Measurements from ENCODE around the gene POLR3C. TPM values are rescaled to one million over a fixed set of nuclear protein-coding genes. Genes with fewer than 3 reads are reported as not detected.

POLR3C gene
- total RNA-seq, 2 donors from 2014 or later = 32.7 to 37.9 TPM

DNA sequence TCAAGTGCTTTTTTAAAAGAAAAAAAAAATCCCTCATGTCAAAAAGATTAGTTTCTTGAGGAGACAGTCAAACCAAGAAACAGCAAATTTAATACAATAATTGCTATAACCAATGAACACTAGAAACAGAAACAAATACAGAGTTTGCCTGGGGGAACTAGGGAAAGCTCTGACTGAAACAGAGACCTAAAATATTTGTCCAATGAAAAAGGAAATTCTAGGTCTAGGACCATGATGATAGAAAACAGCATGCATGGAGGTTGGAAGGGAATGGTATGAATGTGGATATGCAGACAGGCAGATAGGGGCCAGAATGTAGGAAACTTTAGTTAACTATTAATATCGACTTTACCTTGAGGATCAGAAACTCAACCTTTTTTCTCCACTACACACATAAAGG lies 31.5 kb upstream of the POLR3C start:
- H3K27me3 Mint-ChIP-seq (ENCODE audit: insufficient read depth) = no peaks in the 10 kb centered on the region
- no peaks in the 10 kb centered on the region for H3K4me1 Mint-ChIP-seq
- 100% methylated on average over 1 of the region's 1 CpG for WGBS, 2 experiments (ENCODE audit: insufficient coverage in 1 of 2, insufficient read length in 1 of 2)
- Histone ChIP-seq H3K27me3 (ENCODE audit: control insufficient read depth, insufficient read depth, low read length, poor library complexity, severe bottlenecking) (no peaks in the 10 kb centered on the region), H3K27ac (ENCODE audit: low read depth, low read length) (no peak overlapping the region), H3K9me3 (ENCODE audit: control insufficient read depth, low read length) (peaks cover 26% of the 10 kb centered on the region), H3K4me3 (ENCODE audit: low read length) (no peak overlapping the region), H3K4me1 (ENCODE audit: control insufficient read depth, insufficient read depth, low read length) (no peaks in the 10 kb centered on the region), H3K36me3 (ENCODE audit: control insufficient read depth, insufficient read depth, low read length) (peaks cover 37% of the 10 kb centered on the region), H3K9ac (ENCODE audit: extremely low read depth, low read length, poor library complexity, severe bottlenecking) (no peak overlapping the region)
- peaks cover 26% of the 10 kb centered on the region for H3K9me3 Mint-ChIP-seq
- no peak for DNase-seq
- peaks cover 61% of the 10 kb centered on the region for H3K36me3 Mint-ChIP-seq (ENCODE audit: low read depth)
- TF ChIP-seq, protein P1, sequence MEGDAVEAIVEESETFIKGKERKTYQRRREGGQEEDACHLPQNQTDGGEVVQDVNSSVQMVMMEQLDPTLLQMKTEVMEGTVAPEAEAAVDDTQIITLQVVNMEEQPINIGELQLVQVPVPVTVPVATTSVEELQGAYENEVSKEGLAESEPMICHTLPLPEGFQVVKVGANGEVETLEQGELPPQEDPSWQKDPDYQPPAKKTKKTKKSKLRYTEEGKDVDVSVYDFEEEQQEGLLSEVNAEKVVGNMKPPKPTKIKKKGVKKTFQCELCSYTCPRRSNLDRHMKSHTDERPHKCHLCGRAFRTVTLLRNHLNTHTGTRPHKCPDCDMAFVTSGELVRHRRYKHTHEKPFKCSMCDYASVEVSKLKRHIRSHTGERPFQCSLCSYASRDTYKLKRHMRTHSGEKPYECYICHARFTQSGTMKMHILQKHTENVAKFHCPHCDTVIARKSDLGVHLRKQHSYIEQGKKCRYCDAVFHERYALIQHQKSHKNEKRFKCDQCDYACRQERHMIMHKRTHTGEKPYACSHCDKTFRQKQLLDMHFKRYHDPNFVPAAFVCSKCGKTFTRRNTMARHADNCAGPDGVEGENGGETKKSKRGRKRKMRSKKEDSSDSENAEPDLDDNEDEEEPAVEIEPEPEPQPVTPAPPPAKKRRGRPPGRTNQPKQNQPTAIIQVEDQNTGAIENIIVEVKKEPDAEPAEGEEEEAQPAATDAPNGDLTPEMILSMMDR (conservative IDR thresholded peaks at IDR 0.05) = no peak
- no peak overlapping the region for H3K27ac Mint-ChIP-seq
- no peak overlapping the region for H3K4me3 Mint-ChIP-seq

- Histone ChIP-seq H3K4me1 (ENCODE audit: control insufficient read depth, insufficient read depth, low read length) (no peaks in the 10 kb centered on the region), H3K4me3 (ENCODE audit: low read length) (peak overlapping the region; percentile 43), H3K27ac (ENCODE audit: low read depth, low read length) (no peak overlapping the region), H3K36me3 (ENCODE audit: control insufficient read depth, insufficient read depth, low read length) (peaks cover 38% of the 10 kb centered on the region), H3K9ac (ENCODE audit: extremely low read depth, low read length, poor library complexity, severe bottlenecking) (no peak overlapping the region), H3K27me3 (ENCODE audit: control insufficient read depth, insufficient read depth, low read length, poor library complexity, severe bottlenecking) (no peaks in the 10 kb centered on the region), H3K9me3 (ENCODE audit: control insufficient read depth, low read length) (peaks cover 40% of the 10 kb centered on the region)
- no peak for DNase-seq
- H3K27me3 Mint-ChIP-seq (ENCODE audit: insufficient read depth) = no peaks in the 10 kb centered on the region
- 94 to 97% methylated on average over 6 to 10 of the region's 10 CpGs for WGBS, 2 experiments (ENCODE audit: insufficient coverage in 1 of 2, insufficient read length in 1 of 2)
- H3K27ac Mint-ChIP-seq = no peak overlapping the region
- peaks cover 70% of the 10 kb centered on the region for H3K36me3 Mint-ChIP-seq (ENCODE audit: low read depth)
- no peaks in the 10 kb centered on the region for H3K4me1 Mint-ChIP-seq
- TF ChIP-seq, protein P1 (conservative IDR thresholded peaks at IDR 0.05) = no peak
- H3K9me3 Mint-ChIP-seq = peaks cover 41% of the 10 kb centered on the region
- H3K4me3 Mint-ChIP-seq = no peak overlapping the region
Measured at GRCh38 chr1:145795257-145795881, 28.6 kb upstream of the POLR3C start.

DNA sequence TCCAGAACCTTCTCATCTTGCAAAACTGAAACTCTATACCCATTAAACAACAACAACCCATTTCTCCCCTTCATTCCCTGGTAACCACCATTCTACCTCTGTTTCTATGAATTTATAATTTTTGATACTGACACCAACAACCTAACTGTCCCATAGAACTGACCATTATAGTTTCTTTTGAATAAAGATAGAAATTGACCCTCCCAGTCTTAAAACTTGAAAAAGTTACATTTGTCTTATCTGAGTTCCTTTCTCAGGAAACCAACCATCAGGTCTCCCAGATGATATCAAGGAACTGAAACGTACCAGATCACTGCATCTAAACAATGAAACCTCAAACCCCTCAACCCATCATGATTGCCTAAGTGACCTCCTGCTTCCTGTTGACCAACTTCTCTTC lies 27.2 kb upstream of the POLR3C start:
- H3K36me3 ChIP-seq (ENCODE audit: control insufficient read depth, insufficient read depth, low read length) = peaks cover 38% of the 10 kb centered on the region
- Mint-ChIP-seq H3K9me3 (peaks cover 41% of the 10 kb centered on the region), H3K4me3 (no peak overlapping the region), H3K36me3 (ENCODE audit: low read depth) (peaks cover 68% of the 10 kb centered on the region), H3K27ac (no peak overlapping the region), H3K27me3 (ENCODE audit: insufficient read depth) (no peaks in the 10 kb centered on the region), H3K4me1 (peaks cover under 1% of the 10 kb centered on the region)
- H3K27ac ChIP-seq (ENCODE audit: low read depth, low read length) = no peak overlapping the region
- DNase-seq = no peak
- no peak overlapping the region for H3K9ac ChIP-seq (ENCODE audit: extremely low read depth, low read length, poor library complexity, severe bottlenecking)
- no peaks in the 10 kb centered on the region for H3K27me3 ChIP-seq (ENCODE audit: control insufficient read depth, insufficient read depth, low read length, poor library complexity, severe bottlenecking)
- H3K9me3 ChIP-seq (ENCODE audit: control insufficient read depth, low read length) = peaks cover 40% of the 10 kb centered on the region
- TF ChIP-seq, protein P1 (conservative IDR thresholded peaks at IDR 0.05) = no peak
- peak overlapping the region; percentile 64 for H3K4me3 ChIP-seq (ENCODE audit: low read length)
- no peaks in the 10 kb centered on the region for H3K4me1 ChIP-seq (ENCODE audit: control insufficient read depth, insufficient read depth, low read length)
- WGBS, 2 experiments (ENCODE audit: insufficient coverage in 1 of 2, insufficient read length in 1 of 2) = 35 to 63% methylated on average over 1 of the region's 1 CpG

Data from endodermal cell (in vitro differentiated cells).